Measurements from ENCODE around the gene JARID2. TPM values are rescaled to one million over a fixed set of nuclear protein-coding genes. Genes with fewer than 3 reads are reported as not detected.

JARID2 gene
- 5.0 and 5.2 TPM in 2 replicates for total RNA-seq

DNA sequence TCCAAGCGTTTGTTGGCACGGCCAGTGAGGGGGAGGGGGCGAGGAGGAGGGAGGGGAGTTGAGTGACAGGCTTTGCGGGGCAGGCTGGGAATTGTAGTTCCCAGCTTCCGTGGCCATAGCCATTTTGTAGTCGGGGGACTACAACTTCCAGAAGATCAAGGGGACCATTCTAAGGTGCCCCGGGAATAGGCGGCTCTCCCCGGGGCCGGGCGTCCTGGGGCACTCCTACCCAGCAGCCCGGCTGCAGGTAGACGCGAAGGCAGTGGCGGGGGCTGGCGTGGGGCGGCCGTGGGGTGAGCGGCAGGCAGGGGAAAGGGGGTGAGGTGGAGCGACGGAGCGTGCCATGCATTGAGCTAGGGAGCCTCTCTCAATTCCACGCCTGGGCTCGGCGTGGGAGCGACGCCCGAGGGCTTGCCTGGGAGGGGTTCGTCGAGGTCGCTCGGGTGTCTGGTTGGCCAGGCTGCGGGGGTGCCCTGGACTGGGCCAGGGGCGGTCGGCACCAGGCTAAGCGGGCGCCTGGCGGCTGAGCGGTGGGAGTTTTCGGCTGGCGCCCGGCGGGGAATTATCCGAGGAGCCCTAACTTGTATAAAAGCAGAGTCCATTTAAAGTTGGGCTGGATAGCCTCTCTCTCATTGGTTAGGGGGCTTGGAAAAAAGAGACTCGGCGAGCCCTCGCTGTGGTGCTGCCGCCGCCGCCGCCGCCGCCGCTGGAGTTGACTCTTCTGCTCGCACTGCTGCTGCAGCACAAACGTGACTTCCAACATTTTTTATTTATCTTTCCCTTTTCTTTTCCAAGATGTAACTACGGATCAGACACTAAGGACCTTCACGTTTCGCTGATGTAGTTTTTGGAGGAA lies at the start of gene JARID2:
JARID2 (plus strand) TSS at position 709 of the 856 bp plus-strand sequence. CDS start 471 bp downstream, outside the sequence.

